RWPE1 (cell line): ENCODE measurements around the gene MOB2.

Experiments
- CTCF ChIA-PET: fragments of 350-600 bp; sonication (Branson Sonifier 250); formaldehyde crosslinking; extraction: SDS; loops from one replicate; lab custom pipeline; 2021; lab: Yijun Ruan, JAX
- POLR2A ChIA-PET: fragments of 400-600 bp; formaldehyde crosslinking; extraction: SDS; loops from one replicate; lab custom pipeline; 2020; ENCODE audit warnings: antibody characterized with exemption; ENCODE audit not compliant: low non-redundant PET; lab: Yijun Ruan, JAX
- DNase-seq: peaks from one replicate; pipeline ENCODE4 v3.0.0; 2012; ENCODE audit warnings: low spot score
- H3K27ac ChIP-seq: fragments of 450-650 bp; 2 replicates; pipeline ENCODE4 v1.5.1; 2017
- CTCF ChIP-seq: fragments of 450-650 bp; conservative IDR thresholded peaks from 2 replicates; pipeline ENCODE4 v1.5.1; 2017; ENCODE audit warnings: low read depth, mild to moderate bottlenecking

MOB2 gene

GRCh38 chr11:1488575-1489180 is 2.1 kb upstream of the MOB2 start:
- no peak for DNase-seq
- no peak for TF ChIP-seq CTCF
- POLR2A ChIA-PET = no interaction called here
- H3K27ac ChIP-seq = no peak overlapping the region
- CTCF ChIA-PET = interaction anchor here (1.0 kb wide), 1 partner anchor 26 kb away, joined by 3 read pairs; no protein-coding TSS in a partner anchor

GRCh38 chr11:1487851-1488574 is 1.4 kb upstream of the MOB2 start:
- DNase-seq = no peak
- POLR2A ChIA-PET = no interaction called here
- TF ChIP-seq CTCF = no peak
- CTCF ChIA-PET = interaction anchor here (0.6 kb wide), 1 partner anchor 48 kb away, joined by 4 read pairs; no protein-coding TSS in a partner anchor
- no peak overlapping the region for H3K27ac ChIP-seq

GRCh38 chr11:1487091-1487850 is 692 bp upstream of the MOB2 start:
- TF ChIP-seq CTCF = no peak
- ChIA-PET CTCF (no interaction called here), POLR2A (no interaction called here)
- no peak overlapping the region for H3K27ac ChIP-seq
- no peak for DNase-seq

GRCh38 chr11:1485504-1485885 is 1.1 kb downstream of the MOB2 start:
- TF ChIP-seq CTCF = no peak
- ChIA-PET POLR2A (no interaction called here), CTCF (no interaction called here)
- peak overlapping the region; percentile 33 for H3K27ac ChIP-seq
- no peak for DNase-seq

- TF ChIP-seq CTCF = no peak
- ChIA-PET POLR2A (no interaction called here), CTCF (no interaction called here)
- DNase-seq = no peak
- H3K27ac ChIP-seq = peak overlapping the region; percentile 33; the same call in 1 of the 2 replicates
Measured at GRCh38 chr11:1484695-1485503, 1.7 kb downstream of the MOB2 start.
